ENCODE results near the gene HIRA.

- no peak for TF ChIP-seq CTCF (IDR thresholded peaks at IDR 0.05)
- no peak for TF ChIP-seq POLR2A (IDR thresholded peaks at IDR 0.05)
These were observed 109.8 kb downstream of the HIRA start for GRCh38 chr22:19321757-19322156.

Data from thyroid gland (tissue), 4 donors.